KOPT-K1 (cell line): Measurements from ENCODE around the gene TNFSF12.
A peak's percentile ranks its signal among the peaks of the same experiment; 100 is the strongest.

Experiments
- H3K27ac ChIP-seq: fragments of 200-600 bp; sonication (generic); 2 replicates; pipeline ENCODE4 v1.5.1; 2016; ENCODE audit warnings: antibody characterized with exemption, mild to moderate bottlenecking, low read depth, low read length; ENCODE audit not compliant: poor library complexity, severe bottlenecking
- H3K36me3 ChIP-seq: fragments of 200-600 bp; sonication (generic); 2 replicates; pipeline ENCODE4 v1.5.1; 2017; ENCODE audit warnings: antibody characterized with exemption, mild to moderate bottlenecking, low read length, moderate library complexity; ENCODE audit not compliant: insufficient read depth
- H3K9me3 ChIP-seq: fragments of 200-600 bp; sonication (generic); 2 replicates; pipeline ENCODE4 v1.5.1; 2017; ENCODE audit warnings: antibody characterized with exemption, low read length, mild to moderate bottlenecking; ENCODE audit not compliant: insufficient read depth, poor library complexity, severe bottlenecking

TNFSF12 gene

GRCh38 chr17:7572588-7573323 is 23.9 kb downstream of the TNFSF12 start:
- H3K9me3 ChIP-seq = no peaks in the 10 kb centered on the region
- H3K27ac ChIP-seq = peak overlapping the region; percentile 94
- H3K36me3 ChIP-seq = peaks cover 73% of the 10 kb centered on the region

- no peaks in the 10 kb centered on the region for H3K9me3 ChIP-seq
- H3K27ac ChIP-seq = peak overlapping the region; percentile 94
- H3K36me3 ChIP-seq = peaks cover 76% of the 10 kb centered on the region
Observed at GRCh38 chr17:7573324-7574080, 24.6 kb downstream of the TNFSF12 start.

DNA sequence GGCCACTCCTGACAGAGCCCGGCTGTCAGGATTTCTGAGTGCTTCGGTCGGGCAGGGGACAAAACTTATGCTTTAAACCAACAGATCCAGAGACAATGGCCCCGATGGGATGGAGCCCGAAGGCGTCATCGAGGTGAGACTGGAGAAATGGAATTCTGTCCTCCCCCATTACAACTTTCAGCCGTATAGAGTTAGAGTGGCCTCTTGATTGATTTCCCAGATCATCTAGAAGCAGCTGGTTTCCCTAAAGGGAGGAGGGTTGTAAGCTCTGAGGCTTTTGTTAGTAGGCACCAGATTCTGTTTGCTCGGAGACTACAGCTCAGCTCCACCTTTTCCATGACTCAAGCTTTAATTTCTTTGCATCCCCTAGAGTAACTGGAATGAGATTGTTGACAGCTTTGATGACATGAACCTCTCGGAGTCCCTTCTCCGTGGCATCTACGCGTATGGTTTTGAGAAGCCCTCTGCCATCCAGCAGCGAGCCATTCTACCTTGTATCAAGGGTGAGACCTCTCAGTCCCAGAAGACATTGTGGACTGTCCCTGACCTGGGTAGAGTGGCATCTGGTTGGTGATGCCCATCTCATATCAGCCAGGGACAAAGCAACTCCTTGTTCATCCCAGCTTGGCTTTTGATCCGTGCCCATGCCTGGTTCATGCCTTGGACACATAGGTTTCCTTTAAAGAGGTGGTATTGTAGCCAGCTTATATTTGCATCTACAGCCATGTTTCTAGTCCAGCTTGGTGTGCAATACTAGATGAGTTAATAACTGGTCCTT is 25.5 kb downstream of the TNFSF12 start:
- peak overlapping the region; percentile 94 for H3K27ac ChIP-seq
- peaks cover 79% of the 10 kb centered on the region for H3K36me3 ChIP-seq
- no peaks in the 10 kb centered on the region for H3K9me3 ChIP-seq

DNA sequence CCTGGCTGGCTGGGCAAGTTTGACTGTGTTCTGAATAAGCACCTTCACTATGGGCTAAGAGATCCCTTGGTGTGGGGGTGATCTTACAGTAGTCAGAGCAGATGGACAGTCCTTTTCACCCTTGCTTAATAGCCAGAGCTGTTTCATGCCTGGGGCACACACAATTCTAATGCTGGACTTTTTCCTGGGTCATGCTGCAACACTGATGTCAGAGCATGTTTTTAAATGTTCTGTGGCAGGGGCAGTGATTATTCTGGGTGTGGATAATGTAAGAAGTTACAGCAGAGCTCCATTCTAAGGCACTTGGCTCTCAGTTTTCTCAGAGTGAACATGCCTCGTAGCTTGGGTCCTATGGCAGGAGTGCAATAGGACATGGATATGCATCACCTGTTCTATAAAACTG is 26.6 kb downstream of the TNFSF12 start:
- H3K36me3 ChIP-seq = peaks cover 79% of the 10 kb centered on the region
- no peaks in the 10 kb centered on the region for H3K9me3 ChIP-seq
- no peak overlapping the region for H3K27ac ChIP-seq

- H3K27ac ChIP-seq = no peak overlapping the region
- H3K9me3 ChIP-seq = no peaks in the 10 kb centered on the region
- peaks cover 79% of the 10 kb centered on the region for H3K36me3 ChIP-seq
Observed at GRCh38 chr17:7575959-7576358, 27.1 kb downstream of the TNFSF12 start.

- H3K27ac ChIP-seq = no peak overlapping the region
- H3K9me3 ChIP-seq = no peaks in the 10 kb centered on the region
- peaks cover 77% of the 10 kb centered on the region for H3K36me3 ChIP-seq
Observed at GRCh38 chr17:7576432-7576937, 27.6 kb downstream of the TNFSF12 start.

GRCh38 chr17:7577327-7578199 is 28.7 kb downstream of the TNFSF12 start:
- peaks cover 81% of the 10 kb centered on the region for H3K36me3 ChIP-seq
- H3K9me3 ChIP-seq = no peaks in the 10 kb centered on the region
- no peak overlapping the region for H3K27ac ChIP-seq

- H3K27ac ChIP-seq = peak within 1 kb of the TSS; percentile 44
- H3K36me3 ChIP-seq = peaks cover 77% of the 10 kb centered on the region
- H3K9me3 ChIP-seq = no peaks in the 10 kb centered on the region
Observed at GRCh38 chr17:7579001-7579833, 30.4 kb downstream of the TNFSF12 start, which contains the start of gene CD68. TSS of gene CD68 (plus strand) at chr17:7579638. CDS start at chr17:7579678, 40 bp downstream.

DNA sequence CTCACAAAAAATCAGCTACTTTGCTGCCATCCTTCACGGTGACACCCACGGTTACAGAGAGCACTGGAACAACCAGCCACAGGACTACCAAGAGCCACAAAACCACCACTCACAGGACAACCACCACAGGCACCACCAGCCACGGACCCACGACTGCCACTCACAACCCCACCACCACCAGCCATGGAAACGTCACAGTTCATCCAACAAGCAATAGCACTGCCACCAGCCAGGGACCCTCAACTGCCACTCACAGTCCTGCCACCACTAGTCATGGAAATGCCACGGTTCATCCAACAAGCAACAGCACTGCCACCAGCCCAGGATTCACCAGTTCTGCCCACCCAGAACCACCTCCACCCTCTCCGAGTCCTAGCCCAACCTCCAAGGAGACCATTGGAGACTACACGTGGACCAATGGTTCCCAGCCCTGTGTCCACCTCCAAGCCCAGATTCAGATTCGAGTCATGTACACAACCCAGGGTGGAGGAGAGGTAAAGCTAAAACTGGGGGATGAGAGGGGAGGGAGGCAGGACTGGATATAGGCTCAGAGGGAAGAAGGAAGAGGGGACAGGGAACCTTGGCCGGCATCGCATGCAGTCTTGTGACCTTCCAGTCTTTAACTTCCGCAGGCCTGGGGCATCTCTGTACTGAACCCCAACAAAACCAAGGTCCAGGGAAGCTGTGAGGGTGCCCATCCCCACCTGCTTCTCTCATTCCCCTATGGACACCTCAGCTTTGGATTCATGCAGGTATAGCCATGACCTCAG is 31.2 kb downstream of the TNFSF12 start:
- Histone ChIP-seq H3K9me3 (no peaks in the 10 kb centered on the region), H3K27ac (peak overlapping the region; percentile 44), H3K36me3 (peaks cover 69% of the 10 kb centered on the region)

DNA sequence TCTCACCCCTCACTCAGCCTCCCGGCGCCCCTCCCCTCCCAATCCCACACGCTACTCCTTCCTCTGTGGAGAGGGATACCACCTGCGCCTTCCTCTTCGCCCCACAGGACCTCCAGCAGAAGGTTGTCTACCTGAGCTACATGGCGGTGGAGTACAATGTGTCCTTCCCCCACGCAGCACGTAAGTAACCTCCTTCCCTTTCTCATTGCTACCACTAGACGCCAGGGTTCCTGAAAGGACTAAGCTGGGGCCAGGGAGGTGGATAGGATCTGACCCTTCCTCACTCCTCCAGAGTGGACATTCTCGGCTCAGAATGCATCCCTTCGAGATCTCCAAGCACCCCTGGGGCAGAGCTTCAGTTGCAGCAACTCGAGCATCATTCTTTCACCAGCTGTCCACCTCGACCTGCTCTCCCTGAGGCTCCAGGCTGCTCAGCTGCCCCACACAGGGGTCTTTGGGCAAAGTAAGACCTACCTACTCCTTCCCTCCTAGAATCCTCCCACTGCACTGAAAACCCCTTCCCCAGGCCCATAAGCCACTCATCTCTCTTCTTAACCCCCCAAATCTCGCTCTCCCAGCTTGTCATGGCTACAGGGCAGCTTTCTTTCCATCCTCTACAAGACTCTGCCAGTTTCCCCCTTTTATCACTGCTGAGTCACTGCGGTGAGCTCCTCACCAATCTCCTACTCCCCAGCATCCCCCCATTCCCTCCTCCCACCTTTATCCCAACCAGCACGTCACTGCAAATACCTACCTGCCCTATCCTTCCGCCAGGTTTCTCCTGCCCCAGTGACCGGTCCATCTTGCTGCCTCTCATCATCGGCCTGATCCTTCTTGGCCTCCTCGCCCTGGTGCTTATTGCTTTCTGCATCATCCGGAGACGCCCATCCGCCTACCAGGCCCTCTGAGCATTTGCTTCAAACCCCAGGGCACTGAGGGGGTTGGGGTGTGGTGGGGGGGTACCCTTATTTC is 32.0 kb downstream of the TNFSF12 start:
- Histone ChIP-seq H3K9me3 (no peaks in the 10 kb centered on the region), H3K36me3 (peaks cover 64% of the 10 kb centered on the region), H3K27ac (no peak overlapping the region)

GRCh38 chr17:7582396-7583252 is 33.8 kb downstream of the TNFSF12 start:
- peaks cover 64% of the 10 kb centered on the region for H3K36me3 ChIP-seq
- H3K27ac ChIP-seq = peak overlapping the region; percentile 94
- no peaks in the 10 kb centered on the region for H3K9me3 ChIP-seq
